Esophagus muscularis mucosa (tissue), 3 donors: Measurements from ENCODE around the gene KRT38.

ENCODE experiments used
- CTCF ChIP-seq, 3 experiments: fragments of 200-600 bp in 2 of 3; fragments of 450-650 bp in 1 of 3; sonication (generic) in 2 of 3; IDR thresholded peaks; one replicate each; pipeline ENCODE4 v1.5.1; 2017 to 2019; ENCODE audit warnings: antibody characterized with exemption in 3 of 3, mild to moderate bottlenecking in 2 of 3, moderate library complexity in 1 of 3
- EP300 ChIP-seq: sonication (generic); formaldehyde crosslinking; IDR thresholded peaks from one replicate; pipeline ENCODE4 v1.6.1; 2017; ENCODE audit warnings: antibody characterized with exemption

GRCh38 chr17:41449008-41449407, 8.2 kb upstream of the KRT38 start:
- no peak for TF ChIP-seq CTCF (IDR thresholded peaks at IDR 0.05)
- no peak for TF ChIP-seq EP300
